ENCODE measurements around the gene LYZL1.
"Not testable (repeated sequence)": the region's sequence is repeated elsewhere in the genome, so short reads cannot be mapped to it uniquely, and the experiment has no call there.

The LYZL1 gene

DNA sequence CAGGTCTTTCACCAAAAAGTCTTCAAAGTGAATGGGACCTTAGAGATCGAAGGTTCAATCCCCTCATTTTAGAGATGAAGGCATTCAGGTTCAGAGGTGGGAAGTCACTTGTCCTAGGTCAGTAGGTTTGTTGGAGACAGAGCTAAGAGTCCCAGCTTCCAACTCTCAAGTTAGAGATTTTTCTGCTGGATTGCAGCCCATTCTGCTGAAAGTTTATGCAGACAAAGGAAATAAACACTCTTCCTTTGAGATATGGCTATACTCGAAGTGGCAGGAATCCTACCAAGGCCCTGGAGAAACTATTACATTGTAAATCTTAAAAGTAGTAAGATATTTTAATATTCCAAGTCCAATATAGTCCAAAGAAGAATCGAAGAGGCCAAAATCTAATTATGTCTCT, 64.4 kb downstream of the LYZL1 start:
- in situ Hi-C loops (cut with HindIII; ENCODE audit: low sequenced_read_pairs), result no loop called here
- TF ChIP-seq, protein P1, sequence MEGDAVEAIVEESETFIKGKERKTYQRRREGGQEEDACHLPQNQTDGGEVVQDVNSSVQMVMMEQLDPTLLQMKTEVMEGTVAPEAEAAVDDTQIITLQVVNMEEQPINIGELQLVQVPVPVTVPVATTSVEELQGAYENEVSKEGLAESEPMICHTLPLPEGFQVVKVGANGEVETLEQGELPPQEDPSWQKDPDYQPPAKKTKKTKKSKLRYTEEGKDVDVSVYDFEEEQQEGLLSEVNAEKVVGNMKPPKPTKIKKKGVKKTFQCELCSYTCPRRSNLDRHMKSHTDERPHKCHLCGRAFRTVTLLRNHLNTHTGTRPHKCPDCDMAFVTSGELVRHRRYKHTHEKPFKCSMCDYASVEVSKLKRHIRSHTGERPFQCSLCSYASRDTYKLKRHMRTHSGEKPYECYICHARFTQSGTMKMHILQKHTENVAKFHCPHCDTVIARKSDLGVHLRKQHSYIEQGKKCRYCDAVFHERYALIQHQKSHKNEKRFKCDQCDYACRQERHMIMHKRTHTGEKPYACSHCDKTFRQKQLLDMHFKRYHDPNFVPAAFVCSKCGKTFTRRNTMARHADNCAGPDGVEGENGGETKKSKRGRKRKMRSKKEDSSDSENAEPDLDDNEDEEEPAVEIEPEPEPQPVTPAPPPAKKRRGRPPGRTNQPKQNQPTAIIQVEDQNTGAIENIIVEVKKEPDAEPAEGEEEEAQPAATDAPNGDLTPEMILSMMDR (IDR thresholded peaks at IDR 0.05; ENCODE audit: low read depth, low read length, missing control alignments), result no peak
- DNase-seq (ENCODE audit: low read depth), result no peak
- H3K4me3 ChIP-seq (ENCODE audit: low read depth, low read length), result no peak overlapping the region

GRCh38 chr10:29353887-29354561, 65.2 kb downstream of the LYZL1 start:
- in situ Hi-C loops (cut with HindIII; ENCODE audit: low sequenced_read_pairs), result no loop called here
- no peak overlapping the region for H3K4me3 ChIP-seq (ENCODE audit: low read depth, low read length)
- DNase-seq (ENCODE audit: low read depth), result no peak
- TF ChIP-seq, protein P1 (IDR thresholded peaks at IDR 0.05; ENCODE audit: low read depth, low read length, missing control alignments), result no peak

DNA sequence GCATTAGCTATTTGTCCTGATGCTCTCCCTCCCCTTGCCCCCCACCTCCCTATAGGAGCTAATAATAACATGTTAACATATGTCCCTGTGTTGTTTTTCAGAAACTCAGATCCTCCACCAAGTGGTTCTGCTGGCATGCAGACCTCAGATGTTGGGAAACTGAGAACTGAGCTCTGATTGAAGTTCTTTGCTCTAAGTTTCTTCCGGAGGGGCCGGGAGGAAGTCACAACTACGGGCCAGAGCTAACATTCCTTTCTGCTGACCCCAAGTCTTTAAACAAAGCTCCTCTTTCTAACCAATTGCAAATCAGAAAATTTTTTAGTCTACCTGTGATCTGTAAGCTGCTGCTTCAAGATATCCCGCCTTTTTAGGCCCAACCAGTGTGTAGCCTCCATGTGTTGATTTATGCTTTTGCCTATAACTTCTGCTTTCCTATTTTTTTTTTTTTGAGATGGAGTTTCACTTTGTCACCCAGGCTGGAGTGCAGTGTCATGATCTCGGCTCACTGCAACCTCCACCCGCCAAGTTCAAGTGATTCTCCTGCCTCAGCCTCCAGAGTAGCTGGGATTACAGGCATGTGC, 66.6 kb downstream of the LYZL1 start:
- DNase-seq (ENCODE audit: low read depth), result no peak
- no peak overlapping the region for H3K4me3 ChIP-seq (ENCODE audit: low read depth, low read length)
- in situ Hi-C loops (cut with HindIII; ENCODE audit: low sequenced_read_pairs), result no loop called here
- TF ChIP-seq, protein P1 (IDR thresholded peaks at IDR 0.05; ENCODE audit: low read depth, low read length, missing control alignments), result no peak

DNA sequence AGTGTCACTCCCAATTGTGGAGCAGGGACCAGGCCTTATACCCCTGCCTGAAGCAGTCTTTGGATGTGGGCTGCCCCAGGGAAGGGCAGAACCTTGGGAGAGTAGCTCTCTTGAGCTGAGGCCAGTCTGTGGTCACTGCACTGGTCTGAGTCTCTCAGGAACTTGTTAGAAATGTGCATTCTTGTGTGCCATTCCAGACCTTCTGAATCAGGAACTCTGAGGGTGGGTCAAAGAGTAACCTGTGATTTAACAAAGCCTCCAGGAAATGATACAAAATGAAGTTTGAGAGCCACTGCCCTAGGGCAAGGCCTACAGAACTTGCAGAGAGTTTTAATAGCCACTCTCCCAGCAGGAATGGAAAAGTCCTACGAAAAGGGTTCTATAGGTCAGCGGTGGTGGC, 68.1 kb downstream of the LYZL1 start:
- in situ Hi-C loops (cut with HindIII; ENCODE audit: low sequenced_read_pairs), result no loop called here
- TF ChIP-seq, protein P1 (IDR thresholded peaks at IDR 0.05; ENCODE audit: low read depth, low read length, missing control alignments), result no peak
- H3K4me3 ChIP-seq (ENCODE audit: low read depth, low read length), result no peak overlapping the region
- no peak for DNase-seq (ENCODE audit: low read depth)

DNA sequence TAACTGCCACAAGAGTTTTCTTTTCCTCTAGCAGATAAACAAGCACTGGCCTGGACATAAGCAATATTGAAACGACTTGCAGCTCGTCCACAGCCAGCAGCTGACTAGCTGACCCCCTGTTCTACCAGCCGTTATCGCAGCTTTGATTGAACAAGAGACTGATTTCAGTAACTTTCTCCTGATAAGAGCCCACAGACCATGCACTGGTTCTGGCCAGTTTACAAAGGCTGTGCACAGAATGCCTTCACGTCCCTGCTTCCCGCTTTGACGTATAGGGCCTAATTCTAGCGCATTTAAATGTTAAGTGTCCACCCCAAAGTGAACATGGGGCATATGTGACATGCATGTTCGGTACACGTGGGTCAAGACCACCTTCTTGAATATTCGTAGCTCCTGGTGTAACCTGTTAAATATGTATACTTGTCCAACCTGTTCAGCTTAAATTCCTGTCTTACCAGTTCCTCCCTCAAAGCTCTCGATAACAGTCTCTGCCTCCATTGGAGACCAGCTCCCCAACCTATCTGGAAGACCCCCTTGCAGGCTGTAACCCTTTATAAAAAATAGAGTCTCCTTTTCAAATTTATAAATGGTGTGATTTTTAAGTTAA, 69.2 kb downstream of the LYZL1 start:
- no peak overlapping the region for H3K4me3 ChIP-seq (ENCODE audit: low read depth, low read length)
- DNase-seq (ENCODE audit: low read depth), result no peak
- TF ChIP-seq, protein P1 (IDR thresholded peaks at IDR 0.05; ENCODE audit: low read depth, low read length, missing control alignments), result no peak
- in situ Hi-C loops (cut with HindIII; ENCODE audit: low sequenced_read_pairs), result no loop called here

DNA sequence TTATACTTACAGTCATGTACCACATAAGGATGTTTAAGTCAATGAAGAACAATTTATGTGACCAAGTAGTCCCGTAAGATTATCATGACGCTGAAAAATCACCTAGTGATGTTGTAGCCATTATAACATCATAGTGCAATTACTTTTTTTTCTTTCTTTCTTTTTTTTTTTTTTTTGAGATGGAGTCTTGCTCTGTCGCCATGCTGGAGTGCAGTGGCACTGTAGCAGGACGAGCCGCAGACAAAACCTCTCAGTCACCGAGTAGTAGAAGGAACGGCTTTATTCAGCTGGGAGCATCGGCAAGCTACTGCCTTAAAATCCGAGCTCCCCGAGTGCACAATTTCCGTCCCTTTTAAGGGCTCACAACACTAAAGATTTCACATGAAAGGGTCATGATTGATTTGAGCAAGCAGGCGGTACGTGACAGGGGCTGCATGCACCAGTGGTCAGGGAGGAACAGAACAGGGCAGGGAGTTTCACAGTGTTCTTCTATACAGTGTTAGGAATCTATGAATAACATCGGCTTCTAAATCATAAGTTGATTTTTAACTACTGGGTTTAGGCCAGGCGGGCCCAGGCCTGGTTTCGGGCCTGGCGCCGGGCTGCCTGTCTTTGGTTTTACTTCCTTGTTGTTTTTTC, 71.5 kb downstream of the LYZL1 start:
- DNase-seq (ENCODE audit: low read depth); H3K4me3 ChIP-seq (ENCODE audit: low read depth, low read length); in situ Hi-C loops (cut with HindIII; ENCODE audit: low sequenced_read_pairs): not testable (repeated sequence)
